Measurements from ENCODE around the gene GUK1.

GRCh38 chr1:228104526-228105269 is 35.4 kb upstream of the GUK1 start:
- TF ChIP-seq EZH2phosphoT487 (IDR thresholded peaks at IDR 0.05; ENCODE audit: insufficient read depth, low read depth): no peak
- no peak for TF ChIP-seq EZH2 (IDR thresholded peaks at IDR 0.05; ENCODE audit: insufficient read depth, poor library complexity, severe bottlenecking)

Data from GM23248 (cell line).